Osteoblast (primary cell): ENCODE measurements around the gene IPP. TPM values are rescaled to one million over a fixed set of nuclear protein-coding genes. Genes with fewer than 3 reads are reported as not detected.
A peak's percentile ranks its signal among the peaks of the same experiment; 100 is the strongest.

ENCODE experiments used
- DNase-seq: peaks from one replicate; pipeline ENCODE4 v3.0.0; 2011; ENCODE audit warnings: low spot score, mixed read lengths; ENCODE audit not compliant: insufficient read length; ENCODE audit errors: missing footprints
- H2AFZ ChIP-seq: 2 replicates; pipeline ENCODE4 v1.6.0; 2011; ENCODE audit warnings: mild to moderate bottlenecking, low read length
- H3K27ac ChIP-seq: 2 replicates; pipeline ENCODE4 v1.5.1; 2011; ENCODE audit warnings: mild to moderate bottlenecking, low read depth, low read length, moderate library complexity
- H3K27me3 ChIP-seq: 2 replicates; pipeline ENCODE4 v1.6.0; 2012; ENCODE audit warnings: mild to moderate bottlenecking, control low read depth, inconsistent platforms, low read length, moderate library complexity; ENCODE audit not compliant: insufficient read depth
- H3K36me3 ChIP-seq: 2 replicates; pipeline ENCODE4 v1.5.1; 2011; ENCODE audit warnings: mild to moderate bottlenecking, low read length, control low read depth, moderate library complexity; ENCODE audit not compliant: insufficient read depth
- H3K4me1 ChIP-seq: 2 replicates; pipeline ENCODE4 v1.5.1; 2011; ENCODE audit warnings: mild to moderate bottlenecking, low read length, control low read depth, moderate library complexity; ENCODE audit not compliant: insufficient read depth
- H3K4me2 ChIP-seq: 2 replicates; pipeline ENCODE4 v1.6.0; 2011; ENCODE audit warnings: mild to moderate bottlenecking, low read length; ENCODE audit not compliant: insufficient read depth
- H3K4me3 ChIP-seq: fragments of 200-600 bp; sonication (generic); 3 replicates; pipeline ENCODE4 v1.5.1; 2012; ENCODE audit warnings: mild to moderate bottlenecking, low read length, inconsistent platforms; ENCODE audit not compliant: insufficient read depth
- H3K79me2 ChIP-seq: 2 replicates; pipeline ENCODE4 v1.6.0; 2012; ENCODE audit warnings: mild to moderate bottlenecking, low read length, control low read depth, inconsistent platforms; ENCODE audit not compliant: insufficient read depth
- H3K9me3 ChIP-seq: 2 replicates; pipeline ENCODE4 v1.5.1; 2011; ENCODE audit warnings: low read depth, low read length, control low read depth
- H4K20me1 ChIP-seq: 2 replicates; pipeline ENCODE4 v1.6.0; 2012; ENCODE audit warnings: mild to moderate bottlenecking, low read length, control low read depth; ENCODE audit not compliant: insufficient read depth
- CTCF ChIP-seq: IDR thresholded peaks from 2 replicates; pipeline ENCODE4 v1.5.1; 2011; ENCODE audit warnings: mild to moderate bottlenecking, low read depth, low read length, moderate library complexity; ENCODE audit errors: extremely low read depth
- total RNA-seq: library from RNA; depleted of rRNA; stranded (reverse); fragments of >200 nt; gene quantifications from 2 replicates; pipeline ENCODE4 v1.2.3, GENCODE V29; 2012

IPP gene
- total RNA-seq, 1 donor = 14.1 TPM

GRCh38 chr1:45687754-45688740 lies 62.4 kb downstream of the IPP start, which contains the start of gene TMEM69:
Gene TMEM69 (plus strand): TSS chr1:45688181. CDS start chr1:45691069, 2,888 bp downstream.
- peak; percentile 92 for DNase-seq
- H3K4me3 ChIP-seq = peak within 1 kb of the TSS; percentile 99
- peaks cover 70% of the 10 kb centered on the region for H3K79me2 ChIP-seq
- peak within 1 kb of the TSS; percentile 96 for H2AFZ ChIP-seq
- H3K4me1 ChIP-seq = peaks cover 25% of the 10 kb centered on the region
- H3K4me2 ChIP-seq = peak within 1 kb of the TSS; percentile 75
- peak within 1 kb of the TSS; percentile 95 for H3K27ac ChIP-seq
- peak; percentile 20 for TF ChIP-seq CTCF
- no peaks in the 10 kb centered on the region for H3K27me3 ChIP-seq
- peaks cover 4% of the 10 kb centered on the region for H3K36me3 ChIP-seq
- H4K20me1 ChIP-seq = peaks cover 22% of the 10 kb centered on the region
- no peaks in the 10 kb centered on the region for H3K9me3 ChIP-seq

DNA sequence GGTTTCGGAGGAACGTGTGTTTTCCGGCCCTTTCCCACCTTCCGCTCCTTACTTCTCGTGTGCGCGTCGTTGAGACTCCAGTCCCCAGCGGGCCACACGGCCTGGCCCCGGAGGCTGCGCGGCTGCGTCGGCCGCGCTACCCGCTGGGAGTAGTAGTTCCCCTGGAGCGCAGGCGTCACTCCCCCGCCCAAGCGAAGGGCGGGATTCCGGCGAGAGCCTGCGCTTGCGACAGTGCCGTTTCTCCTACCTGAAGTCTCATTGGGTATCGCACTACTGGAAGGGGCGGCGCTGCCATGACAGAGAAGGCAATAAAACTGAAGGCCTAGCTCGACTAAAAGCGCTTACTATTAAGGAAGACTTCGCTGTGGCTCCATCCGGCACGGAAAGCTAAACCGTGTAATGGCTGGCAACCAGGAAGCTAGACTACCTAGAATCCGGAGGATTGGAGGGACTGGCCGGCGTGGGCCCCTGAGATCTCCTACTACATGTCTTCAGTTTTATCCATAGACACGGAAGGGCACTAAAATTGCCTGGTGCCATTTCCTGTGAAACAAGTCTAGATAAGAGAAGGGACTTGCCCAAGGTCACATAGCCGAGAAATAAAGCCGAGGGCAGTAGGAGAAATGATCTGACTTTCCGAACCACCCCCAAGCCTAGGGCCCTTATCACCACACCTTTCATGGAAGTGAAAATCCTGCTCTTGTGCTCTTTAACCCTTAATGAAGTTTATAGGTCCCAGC lies 63.3 kb downstream of the IPP start:
- H3K9me3 ChIP-seq = no peaks in the 10 kb centered on the region
- peaks cover 30% of the 10 kb centered on the region for H4K20me1 ChIP-seq
- DNase-seq = peak; percentile 98
- H3K4me2 ChIP-seq = peak overlapping the region; percentile 75
- no peak for TF ChIP-seq CTCF
- H3K79me2 ChIP-seq = peaks cover 78% of the 10 kb centered on the region
- H3K4me3 ChIP-seq = peak overlapping the region; percentile 99
- peaks cover 25% of the 10 kb centered on the region for H3K4me1 ChIP-seq
- H3K27ac ChIP-seq = peak overlapping the region; percentile 95
- H3K36me3 ChIP-seq = no peaks in the 10 kb centered on the region
- peak overlapping the region; percentile 96 for H2AFZ ChIP-seq
- no peaks in the 10 kb centered on the region for H3K27me3 ChIP-seq

DNA sequence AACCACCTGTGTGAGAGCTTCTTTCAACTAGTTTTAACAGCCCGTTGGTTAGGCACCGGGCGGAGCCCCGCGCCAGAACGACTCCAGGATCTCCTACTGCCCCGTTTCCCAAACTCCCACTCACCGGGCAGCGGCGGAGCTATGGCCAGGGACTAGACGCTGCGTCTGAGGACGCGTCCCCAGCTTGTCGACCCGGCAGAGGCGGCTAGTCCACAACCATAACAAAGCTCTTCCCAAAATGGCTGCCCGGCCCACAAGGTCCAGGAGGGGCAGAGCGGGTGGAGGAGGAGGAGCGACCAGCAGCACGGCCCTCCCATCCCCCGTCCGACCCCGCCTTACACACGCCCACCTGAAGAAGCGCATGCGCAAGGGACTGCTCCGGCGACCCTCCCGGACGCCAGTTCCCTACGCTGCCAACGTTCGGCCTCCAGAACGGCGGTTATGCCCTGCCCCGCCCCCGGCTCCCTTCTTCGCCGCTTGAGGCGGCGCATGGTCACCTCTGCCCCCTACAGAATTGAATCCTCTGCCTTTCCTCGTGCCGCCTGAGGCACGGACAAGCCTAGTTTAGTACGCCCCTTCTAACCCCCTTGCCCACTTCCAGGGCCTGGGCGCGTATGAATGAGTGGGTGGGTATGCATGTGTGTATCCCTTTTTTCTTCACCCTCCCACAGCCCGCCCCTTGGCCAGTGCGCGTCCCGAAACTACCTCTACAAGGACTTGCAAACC lies 64.0 kb downstream of the IPP start, which contains the start of gene GPBP1L1:
Gene GPBP1L1 (minus strand): TSS at position 246 of the 726 bp plus-strand sequence. CDS start 27,446 bp downstream, outside the sequence.
- Histone ChIP-seq H3K4me1 (peaks cover 25% of the 10 kb centered on the region), H2AFZ (peak within 1 kb of the TSS; percentile 96), H3K4me3 (peak within 1 kb of the TSS; percentile 99), H3K4me2 (peak within 1 kb of the TSS; percentile 75), H3K27me3 (no peaks in the 10 kb centered on the region), H4K20me1 (peaks cover 37% of the 10 kb centered on the region), H3K79me2 (peaks cover 84% of the 10 kb centered on the region), H3K27ac (peak within 1 kb of the TSS; percentile 95), H3K36me3 (no peaks in the 10 kb centered on the region), H3K9me3 (no peaks in the 10 kb centered on the region)
- DNase-seq = peak; percentile 97
- no peak for TF ChIP-seq CTCF
